Fibroblast of pulmonary artery (primary cell): Measurements from ENCODE around the gene REEP6.

Source experiments
- DNase-seq: peaks from one replicate; pipeline ENCODE4 v3.0.0-alpha.2; 2010; ENCODE audit warnings: low read depth
- H3K4me3 ChIP-seq: replicated peaks from 2 replicates; pipeline ENCODE4 v1.5.1; 2011; ENCODE audit warnings: low read depth, mild to moderate bottlenecking, control low read depth, low read length, moderate library complexity
- CTCF ChIP-seq: IDR thresholded peaks from 2 replicates; pipeline ENCODE4 v1.5.1; 2011; ENCODE audit warnings: mild to moderate bottlenecking, control low read depth, low read length, inconsistent platforms; ENCODE audit errors: missing control alignments

REEP6 gene

GRCh38 chr19:1491114-1491848, at the start of gene REEP6:
REEP6 (plus strand) TSS chr19:1491181; CDS start chr19:1491270, 89 bp downstream.
- DNase-seq: no peak
- TF ChIP-seq CTCF: no peak
- peak within 1 kb of the TSS; percentile 65 for H3K4me3 ChIP-seq

- TF ChIP-seq CTCF: no peak
- no peak for DNase-seq
- no peak overlapping the region for H3K4me3 ChIP-seq
Measured at GRCh38 chr19:1441677-1442438, 49.1 kb upstream of the REEP6 start.

- TF ChIP-seq CTCF: peak; percentile 37
- DNase-seq: peak; percentile 47
Measured at GRCh38 chr19:1445185-1445931, 45.6 kb upstream of the REEP6 start.

GRCh38 chr19:1445932-1446712, 44.9 kb upstream of the REEP6 start:
- peak overlapping the region; percentile 14 for H3K4me3 ChIP-seq
- TF ChIP-seq CTCF: no peak

More at GRCh38 chr19:1445185-1445931, 45.6 kb upstream of the REEP6 start:
- H3K4me3 ChIP-seq: peak overlapping the region; percentile 25

GRCh38 chr19:1446713-1447481, 44.1 kb upstream of the REEP6 start:
- H3K4me3 ChIP-seq: no peak overlapping the region
- no peak for TF ChIP-seq CTCF
- DNase-seq: no peak

More at GRCh38 chr19:1445932-1446712, 44.9 kb upstream of the REEP6 start:
- DNase-seq: no peak
